K562 (cell line): ENCODE data around the gene AKAP6. TPM values are rescaled to one million over a fixed set of nuclear protein-coding genes. Genes with fewer than 3 reads are reported as not detected.

ENCODE experiments used
- ATAC-seq: fragments of 200-7000 bp; cut with Tn5 transposase; 3 replicates; pipeline ENCODE4 v1.9.1; 2020; ENCODE audit warnings: moderate library complexity
- BruUV-seq: library from RNA; stranded (reverse); fragments of 400-500 nt; replicated peaks from 2 replicates; lab custom pipeline; 2021; lab: Mats Ljungman, UMichigan
- CTCF ChIA-PET: fragments of 300-600 bp; formaldehyde crosslinking; extraction: SDS; loops from one replicate; lab custom pipeline; 2021; ENCODE audit warnings: low intra/inter-chr PET ratio; lab: Yijun Ruan, JAX
- POLR2A ChIA-PET: fragments of 300-600, 350-650 bp; sonication (Branson Sonifier 250); formaldehyde crosslinking; extraction: SDS; loops from one replicate; lab custom pipeline; 2021; ENCODE audit warnings: antibody characterized with exemption, inconsistent platforms; lab: Yijun Ruan, JAX
- DNase-seq, 4 experiments: peaks; one replicate each; pipeline versions ENCODE4 v3.0.0 to v3.0.0-alpha.2; 2011 to 2018; ENCODE audit warnings: low spot score in 3 of 4, mixed read lengths in 3 of 4; ENCODE audit errors: extremely low read depth in 1 of 4
- FAIRE-seq: peaks from 2 replicates; lab custom pipeline; 2011; peaks lifted over from hg19 to GRCh38; lab: Jason Lieb, UNC
- H2AFZ ChIP-seq: 2 replicates; pipeline ENCODE4 v1.6.0; 2011; ENCODE audit warnings: low read depth, low read length, control low read depth, inconsistent platforms
- H3K27ac ChIP-seq: fragments of 200-600 bp; 3 replicates; pipeline ENCODE4 v1.8.0; 2011; ENCODE audit warnings: low read depth, mild to moderate bottlenecking, control low read depth, inconsistent platforms, low read length, moderate library complexity, mixed read lengths; ENCODE audit errors: extremely low read depth
- H3K27me3 ChIP-seq, 2 experiments: fragments of 300-600 bp in 1 of 2; 2 replicates in 1 of 2; 3 replicates in 1 of 2; pipeline versions ENCODE4 v1.6.0 to v1.8.0; 2011; ENCODE audit warnings: inconsistent platforms in 2 of 2, low read length in 2 of 2, mild to moderate bottlenecking in 1 of 2, mixed read lengths in 1 of 2, moderate library complexity in 1 of 2; ENCODE audit not compliant: control insufficient read depth in 2 of 2, insufficient read depth in 2 of 2
- H3K36me3 ChIP-seq: fragments of 300-600 bp; 3 replicates; pipeline ENCODE4 v1.8.0; 2011; ENCODE audit warnings: mild to moderate bottlenecking, low read length, inconsistent platforms; ENCODE audit not compliant: control insufficient read depth, insufficient read depth
- H3K4me1 ChIP-seq, 2 experiments: fragments of 200-600 bp in 1 of 2; replicated peaks in 1 of 2; 2 replicates in 1 of 2; 3 replicates in 1 of 2; pipeline versions ENCODE4 v1.5.1 to v1.8.0; 2011; ENCODE audit warnings: inconsistent platforms in 2 of 2, low read length in 2 of 2, mild to moderate bottlenecking in 1 of 2, mixed read lengths in 1 of 2, moderate library complexity in 1 of 2; ENCODE audit not compliant: control insufficient read depth in 2 of 2, insufficient read depth in 2 of 2
- H3K4me2 ChIP-seq: 2 replicates; pipeline ENCODE4 v1.6.1; 2011; ENCODE audit warnings: low read length, control low read depth, inconsistent platforms, mixed read lengths; ENCODE audit not compliant: insufficient read depth
- H3K4me3 ChIP-seq: fragments of 200-600 bp; sonication (generic), shearing (Covaris generic); 2 replicates; pipeline ENCODE4 v1.5.1; 2016; ENCODE audit warnings: control low read depth, inconsistent platforms
- H3K79me2 ChIP-seq: fragments of 200-600 bp; 3 replicates; pipeline ENCODE4 v1.8.0; 2011; ENCODE audit warnings: low read length, inconsistent platforms; ENCODE audit not compliant: control insufficient read depth, insufficient read depth
- H3K9ac ChIP-seq, 2 experiments: 2 replicates each; pipeline versions ENCODE4 v1.6.0 to v1.6.1; 2011; ENCODE audit warnings: low read depth in 2 of 2, low read length in 2 of 2, control low read depth in 1 of 2, inconsistent platforms in 1 of 2, mild to moderate bottlenecking in 1 of 2, mixed read lengths in 1 of 2; ENCODE audit not compliant: insufficient read depth in 1 of 2
- H3K9me1 ChIP-seq: one replicate; pipeline ENCODE4 v1.6.0; 2011; ENCODE audit warnings: inconsistent platforms, mild to moderate bottlenecking, low read length, moderate library complexity; ENCODE audit not compliant: control insufficient read depth, insufficient read depth
- H3K9me3 ChIP-seq: replicated peaks from 2 replicates; pipeline ENCODE4 v1.5.1; 2011; ENCODE audit warnings: low read depth, low read length, inconsistent platforms; ENCODE audit not compliant: control insufficient read depth, insufficient read depth
- H4K20me1 ChIP-seq: replicated peaks from 2 replicates; pipeline ENCODE4 v1.6.1; 2011; ENCODE audit warnings: low read length, inconsistent platforms, mixed read lengths; ENCODE audit not compliant: control insufficient read depth, insufficient read depth
- ADNP ChIP-seq: fragments of 200-800 bp; sonication (Bioruptor generic); IDR thresholded peaks from 2 replicates; pipeline ENCODE4 v1.6.1; 2016; ENCODE audit warnings: missing genetic modification characterization, missing compliant biosample characterization
- BHLHE40 ChIP-seq: IDR thresholded peaks from 2 replicates; pipeline ENCODE4 v1.6.1; 2011; ENCODE audit warnings: low read length, improper control_type of control experiment
- CCAR2 ChIP-seq: fragments of 200-400 bp; formaldehyde crosslinking; IDR thresholded peaks from 2 replicates; pipeline ENCODE4 v1.6.1; 2017; ENCODE audit warnings: mild to moderate bottlenecking, low read depth, low read length
- FIP1L1 ChIP-seq: fragments of 200-400 bp; formaldehyde crosslinking; IDR thresholded peaks from 2 replicates; pipeline ENCODE4 v1.6.1; 2018; ENCODE audit warnings: mild to moderate bottlenecking, low read depth, low read length; ENCODE audit not compliant: poor library complexity, severe bottlenecking
- HMG20A ChIP-seq: fragments of 450-650 bp; formaldehyde crosslinking; conservative IDR thresholded peaks from 2 replicates; pipeline ENCODE4 v1.4.0; 2020; ENCODE audit warnings: mild to moderate bottlenecking, mixed read lengths
- JUNB ChIP-seq: fragments of 450-650 bp; formaldehyde crosslinking; conservative IDR thresholded peaks from 2 replicates; pipeline ENCODE4 v1.4.0; 2020; ENCODE audit warnings: mild to moderate bottlenecking
- MYC ChIP-seq, 2 experiments: fragments of 250-450 bp in 1 of 2; sonication (Bioruptor Pico) in 1 of 2; IDR thresholded peaks; 2 replicates each; pipeline versions ENCODE4 v1.5.1 to v1.6.1; 2012 to 2021; ENCODE audit warnings: low read depth in 2 of 2, borderline replicate concordance in 1 of 2, improper control_type of control experiment in 1 of 2, low read length in 1 of 2, mild to moderate bottlenecking in 1 of 2, moderate library complexity in 1 of 2
- RAD21 ChIP-seq, 2 experiments: fragments of 250-450 bp in 1 of 2; fragments of 450-650 bp in 1 of 2; sonication (Bioruptor Pico) in 1 of 2; formaldehyde crosslinking in 1 of 2; IDR thresholded peaks in 1 of 2; conservative IDR thresholded peaks in 1 of 2; 2 replicates each; pipeline versions ENCODE4 v1.4.0 to v1.8.0; 2020 to 2022; ENCODE audit warnings: mild to moderate bottlenecking in 2 of 2, moderate library complexity in 1 of 2
- SIX5 ChIP-seq, 2 experiments: IDR thresholded peaks; 2 replicates each; pipeline ENCODE4 v1.6.1; 2011; ENCODE audit warnings: low read length in 2 of 2, borderline replicate concordance in 1 of 2, low read depth in 1 of 2, mild to moderate bottlenecking in 1 of 2, moderate library complexity in 1 of 2; ENCODE audit not compliant: insufficient read depth in 1 of 2
- SOX6 ChIP-seq: fragments of 450-650 bp; IDR thresholded peaks from 2 replicates; pipeline ENCODE4 v1.6.1; 2014; ENCODE audit warnings: mild to moderate bottlenecking
- SUPT5H ChIP-seq: fragments of 450-650 bp; IDR thresholded peaks from 2 replicates; pipeline ENCODE4 v1.6.1; 2016
- ZFX ChIP-seq: sonication (generic); formaldehyde crosslinking; IDR thresholded peaks from 2 replicates; pipeline ENCODE4 v1.8.0; 2022; ENCODE audit warnings: mild to moderate bottlenecking, missing genetic modification reagents, moderate library complexity
- ZNF766 ChIP-seq: fragments of 200-800 bp; sonication (Bioruptor generic); conservative IDR thresholded peaks from 2 replicates; pipeline ENCODE4 v1.6.1; 2016; ENCODE audit warnings: missing genetic modification characterization, missing compliant biosample characterization
- WGBS: fragments of 100-300 bp; shearing (Covaris generic); methylation state at CpG from one replicate; pipeline ENCODE4 v1.1.6; 2016; ENCODE audit warnings: low coverage, mixed read lengths; ENCODE audit not compliant: insufficient coverage; ENCODE audit errors: missing lambda C conversion rate; 5-methylcytosine and 5-hydroxymethylcytosine counted together
- in situ Hi-C: fragments of 300-500 bp; cut with MboI; formaldehyde crosslinking; loops from 4 replicates; pipeline ENCODE4 v1.15.0; 2018; ENCODE audit warnings: inconsistent platforms, mixed read lengths
- intact Hi-C: fragments of 100-400 bp; cut with micrococcal nuclease; formaldehyde crosslinking; loops from 2 replicates; pipeline ENCODE4 v1.14.2; 2022
- polyA plus RNA-seq, 8 experiments: library from polyadenylated mRNA; depleted of rRNA in 4 of 8; stranded (reverse) in 5 of 8; unstranded in 3 of 8; fragments of >200 nt; fragmentation: Nextera tagmentation in 2 of 8; fragmentation: Illumina TruSeq in 1 of 8; extraction: Ambion mirVana in 2 of 8; extraction: Trizol in 1 of 8; gene quantifications; 2 replicates each; pipeline versions ENCODE4 v1.2.1 to v1.2.3, GENCODE V29; 2011 to 2014; ENCODE audit warnings: inconsistent platforms in 1 of 8, missing spikeins in 1 of 8
- total RNA-seq, 7 experiments: library from RNA; depleted of rRNA in 6 of 7; stranded (reverse); fragments of >200 nt in 6 of 7; fragmentation: Illumina TruSeq in 2 of 7; extraction: Trizol in 2 of 7; gene quantifications; 2 replicates each; pipeline versions ENCODE4 v1.2.1 to v1.2.3, GENCODE V29; 2011 to 2021; ENCODE audit warnings: low replicate concordance in 1 of 7
- TF ChIP-seq, protein P1 (sequence below): fragments of 250-450 bp; sonication (Bioruptor Pico); IDR thresholded peaks from 2 replicates; pipeline ENCODE4 v1.8.0; 2021; ENCODE audit warnings: moderate library complexity, mild to moderate bottlenecking, inconsistent platforms
- TF ChIP-seq, protein P2 (sequence below): sonication (generic); IDR thresholded peaks from 2 replicates; pipeline ENCODE4 v1.6.1; 2016
- TF ChIP-seq, protein P3 (sequence below): fragments of 450-650 bp; IDR thresholded peaks from 2 replicates; pipeline ENCODE4 v1.6.1; 2018; ENCODE audit warnings: mild to moderate bottlenecking, low read depth; ENCODE audit not compliant: partially characterized antibody

AKAP6 gene
- total and polyA plus RNA-seq, 9 of the 15 experiments (the other 6 are each of a cell fraction or from before 2014, with no cell fraction given), result 0.03 to 1.7 (median 0.48) TPM

DNA sequence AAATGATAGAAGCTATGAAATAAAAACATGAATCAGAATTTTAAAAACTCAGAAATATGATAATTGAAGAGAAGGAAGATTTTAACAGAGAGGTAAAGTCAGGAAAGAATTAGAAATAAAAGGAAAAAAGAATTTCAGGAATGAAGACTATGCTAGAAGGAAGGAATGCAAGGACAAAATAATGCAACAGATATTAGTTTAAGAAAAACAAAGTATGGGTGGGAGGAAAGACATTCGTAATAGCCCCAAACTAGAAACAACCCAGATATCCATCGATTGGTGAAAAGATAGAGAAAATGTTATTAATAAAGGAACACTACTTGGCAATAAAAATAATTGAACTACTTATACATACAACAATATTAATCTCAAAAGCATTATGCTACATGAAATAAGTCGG is 129.6 kb downstream of the AKAP6 start (continued):
- TF ChIP-seq ZNF766 (CRISPR knock-in tag), result no peak
- TF ChIP-seq SOX6, result no peak
- TF ChIP-seq JUNB (CRISPR knock-in tag), result no peak
- no peak for TF ChIP-seq SIX5 (IDR thresholded peaks at IDR 0.05; ENCODE audit: borderline replicate concordance in 1 of 2, insufficient read depth in 1 of 2, low read depth in 1 of 2, low read length in 2 of 2)

DNA sequence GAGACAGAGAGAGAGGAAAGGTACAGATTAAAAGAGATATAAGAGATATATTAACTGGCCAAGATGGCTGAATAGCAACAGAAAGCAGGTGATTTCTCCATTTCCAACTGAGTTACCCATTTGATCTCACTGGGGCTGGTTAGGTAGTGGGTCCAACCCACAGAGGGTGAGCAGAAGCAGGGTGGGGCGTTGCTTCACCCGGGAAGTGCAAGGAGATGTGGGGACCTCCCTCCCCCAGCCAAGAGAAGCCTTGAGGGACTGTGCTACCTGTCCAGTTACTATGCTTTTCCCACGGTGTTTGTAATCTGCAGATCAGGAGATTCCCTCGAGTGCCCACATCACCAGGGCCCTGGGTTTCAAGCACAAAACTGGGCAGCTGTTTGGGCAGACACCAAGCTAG is 131.2 kb downstream of the AKAP6 start:
- ChIA-PET POLR2A (no interaction called here), CTCF (no interaction called here)
- Histone ChIP-seq H3K4me2 (no peak overlapping the region), H2AFZ (no peak overlapping the region), H3K27me3 (no peaks in the 10 kb centered on the region), H3K9me1 (no peaks in the 10 kb centered on the region), H4K20me1 (no peaks in the 10 kb centered on the region), H3K4me3 (no peak overlapping the region), H3K79me2 (no peaks in the 10 kb centered on the region), H3K9me3 (no peaks in the 10 kb centered on the region), H3K27ac (no peak overlapping the region), H3K36me3 (no peaks in the 10 kb centered on the region), H3K9ac (no peak overlapping the region), H3K4me1 (no peaks in the 10 kb centered on the region)
- no peak for DNase-seq
- intact Hi-C loops (loop anchor here (10.0 kb wide), 1 partner anchor 525 kb away; no protein-coding TSS in a partner anchor), in situ Hi-C loops (loop anchor here (10.0 to 25.0 kb wide), 2 partner anchors 398 to 945 kb away; no protein-coding TSS in a partner anchor)
- no peak for ATAC-seq
- no peak for FAIRE-seq
- 6% methylated on average over 3 of the region's 4 CpGs for WGBS
- no TSS peak for BruUV-seq
- no peak for TF ChIP-seq BHLHE40
- TF ChIP-seq, protein P1, sequence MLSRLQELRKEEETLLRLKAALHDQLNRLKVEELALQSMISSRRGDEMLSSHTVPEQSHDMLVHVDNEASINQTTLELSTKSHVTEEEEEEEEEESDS, result no peak
- TF ChIP-seq, protein P2, sequence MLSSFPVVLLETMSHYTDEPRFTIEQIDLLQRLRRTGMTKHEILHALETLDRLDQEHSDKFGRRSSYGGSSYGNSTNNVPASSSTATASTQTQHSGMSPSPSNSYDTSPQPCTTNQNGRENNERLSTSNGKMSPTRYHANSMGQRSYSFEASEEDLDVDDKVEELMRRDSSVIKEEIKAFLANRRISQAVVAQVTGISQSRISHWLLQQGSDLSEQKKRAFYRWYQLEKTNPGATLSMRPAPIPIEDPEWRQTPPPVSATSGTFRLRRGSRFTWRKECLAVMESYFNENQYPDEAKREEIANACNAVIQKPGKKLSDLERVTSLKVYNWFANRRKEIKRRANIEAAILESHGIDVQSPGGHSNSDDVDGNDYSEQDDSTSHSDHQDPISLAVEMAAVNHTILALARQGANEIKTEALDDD, result no peak
- TF ChIP-seq MYC (IDR thresholded peaks at IDR 0.05; ENCODE audit: low read depth, low read length), result no peak
- no peak for TF ChIP-seq MYC (CRISPR knock-in tag; IDR thresholded peaks at IDR 0.05; ENCODE audit: borderline replicate concordance, low read depth)
- TF ChIP-seq CCAR2, result no peak
- TF ChIP-seq FIP1L1, result no peak
- no peak for TF ChIP-seq ZFX (CRISPR knock-in tag)
- no peak for TF ChIP-seq SUPT5H
- TF ChIP-seq ADNP (tag), result no peak
- TF ChIP-seq RAD21 (CRISPR knock-in tag; conservative IDR thresholded peaks at IDR 0.05 in 1 of 2, IDR thresholded peaks at IDR 0.05 in 1 of 2), result no peak
- no peak for TF ChIP-seq HMG20A
- TF ChIP-seq, protein P3, sequence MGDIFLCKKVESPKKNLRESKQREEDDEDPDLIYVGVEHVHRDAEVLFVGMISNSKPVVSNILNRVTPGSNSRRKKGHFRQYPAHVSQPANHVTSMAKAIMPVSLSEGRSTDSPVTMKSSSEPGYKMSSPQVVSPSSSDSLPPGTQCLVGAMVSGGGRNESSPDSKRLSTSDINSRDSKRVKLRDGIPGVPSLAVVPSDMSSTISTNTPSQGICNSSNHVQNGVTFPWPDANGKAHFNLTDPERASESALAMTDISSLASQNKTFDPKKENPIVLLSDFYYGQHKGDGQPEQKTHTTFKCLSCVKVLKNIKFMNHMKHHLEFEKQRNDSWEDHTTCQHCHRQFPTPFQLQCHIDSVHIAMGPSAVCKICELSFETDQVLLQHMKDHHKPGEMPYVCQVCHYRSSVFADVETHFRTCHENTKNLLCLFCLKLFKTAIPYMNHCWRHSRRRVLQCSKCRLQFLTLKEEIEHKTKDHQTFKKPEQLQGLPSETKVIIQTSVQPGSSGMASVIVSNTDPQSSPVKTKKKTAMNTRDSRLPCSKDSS, result no peak
